Activated T-cell treated with anti-CD3 and anti-CD28 coated beads, Interleukin-2, amount 50 U/mL, for 72 hours (primary cell): ENCODE data around the gene UBL7. TPM values are rescaled to one million over a fixed set of nuclear protein-coding genes. Genes with fewer than 3 reads are reported as not detected.
"Not testable (repeated sequence)": the region's sequence is repeated elsewhere in the genome, so short reads cannot be mapped to it uniquely, and the experiment has no call there.

Experiments used
- ATAC-seq, 2 donors: fragments of 150-1000 bp; cut with Tn5 transposase; replicated peaks in 1 of 2; 2 replicates each; pipeline ENCODE4 v1.10.0; 2021; ENCODE audit warnings: moderate library complexity in 2 of 2, mild to moderate bottlenecking in 1 of 2
- DNase-seq, 2 donors: peaks; one replicate each; pipeline ENCODE4 v3.0.0; 2021 to 2022; ENCODE audit warnings: mixed read lengths in 1 of 2
- H3K27ac Mint-ChIP-seq: one replicate; pipeline ENCODE4 v1.8.0; 2022; ENCODE audit warnings: mild to moderate bottlenecking, moderate library complexity, mixed read lengths
- H3K27me3 Mint-ChIP-seq: one replicate; pipeline ENCODE4 v1.8.0; 2022; ENCODE audit warnings: low read depth, mixed read lengths
- H3K36me3 Mint-ChIP-seq, 2 donors: one replicate each; pipeline ENCODE4 v1.8.0; 2022; ENCODE audit warnings: mixed read lengths in 2 of 2, mild to moderate bottlenecking in 1 of 2; ENCODE audit not compliant: insufficient read depth in 2 of 2
- H3K4me1 Mint-ChIP-seq: one replicate; pipeline ENCODE4 v1.8.0; 2022; ENCODE audit warnings: low read depth, mixed read lengths
- H3K4me3 Mint-ChIP-seq, 2 donors: one replicate each; pipeline ENCODE4 v1.8.0; 2022; ENCODE audit warnings: mild to moderate bottlenecking in 2 of 2, mixed read lengths in 2 of 2, moderate library complexity in 2 of 2
- H3K9me3 Mint-ChIP-seq, 2 donors: one replicate each; pipeline ENCODE4 v1.8.0; 2022; ENCODE audit warnings: mixed read lengths in 2 of 2
- total RNA-seq, 2 donors: library from RNA; stranded (reverse); gene quantifications; one replicate each; pipeline ENCODE4 v1.2.3, GENCODE V29; 2022

UBL7 gene
- total RNA-seq, 2 donors from 2014 or later, result 47.8 to 55.1 TPM

DNA sequence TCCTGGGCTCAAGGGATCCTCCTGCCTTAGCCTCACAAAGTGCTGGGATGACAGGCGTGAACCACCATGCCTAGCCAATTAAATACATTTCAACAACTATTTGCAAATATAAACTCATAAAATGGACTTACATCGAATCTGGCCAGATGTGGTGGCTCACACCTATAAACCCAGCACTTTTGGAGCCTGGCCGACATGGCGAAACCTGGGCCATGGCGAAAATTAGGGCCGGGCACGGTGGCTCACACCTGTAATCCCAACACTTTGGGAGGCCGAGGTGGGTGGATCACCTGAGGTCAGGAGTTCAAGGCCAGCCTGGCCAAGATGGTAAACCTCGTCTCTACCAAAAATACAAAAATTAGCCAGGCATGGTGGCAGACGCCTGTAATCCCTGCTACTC is 3.9 kb downstream of the UBL7 start:
- H3K36me3 Mint-ChIP-seq, DNase-seq, H3K4me3 Mint-ChIP-seq, H3K9me3 Mint-ChIP-seq, ATAC-seq, H3K27me3 Mint-ChIP-seq, H3K27ac Mint-ChIP-seq: not testable (repeated sequence)
- peaks cover 50% of the 10 kb centered on the region for H3K4me1 Mint-ChIP-seq

- Mint-ChIP-seq H3K4me3 (peak overlapping the region in 1 of 2 donors; percentile 29), H3K27me3 (no peaks in the 10 kb centered on the region), H3K9me3 (no peaks in the 10 kb centered on the region), H3K36me3 (peaks cover 7% of the 10 kb centered on the region in 2 donors), H3K27ac (peak overlapping the region; percentile 70), H3K4me1 (peaks cover 36% of the 10 kb centered on the region)
- ATAC-seq (no peak), DNase-seq (no peak)
Measured at GRCh38 chr15:74454764-74455500, 6.0 kb downstream of the UBL7 start.

GRCh38 chr15:74453925-74454763 is 6.8 kb downstream of the UBL7 start:
- DNase-seq, result no peak
- Mint-ChIP-seq H3K36me3 (peaks cover 7% of the 10 kb centered on the region in 2 donors), H3K9me3 (no peaks in the 10 kb centered on the region), H3K4me1 (peaks cover 34% of the 10 kb centered on the region), H3K27ac (peak overlapping the region; percentile 70), H3K27me3 (no peaks in the 10 kb centered on the region), H3K4me3 (peak overlapping the region in 1 of 2 donors; percentile 29)
- ATAC-seq, result peak in 1 of 2 donors; percentile 53

DNA sequence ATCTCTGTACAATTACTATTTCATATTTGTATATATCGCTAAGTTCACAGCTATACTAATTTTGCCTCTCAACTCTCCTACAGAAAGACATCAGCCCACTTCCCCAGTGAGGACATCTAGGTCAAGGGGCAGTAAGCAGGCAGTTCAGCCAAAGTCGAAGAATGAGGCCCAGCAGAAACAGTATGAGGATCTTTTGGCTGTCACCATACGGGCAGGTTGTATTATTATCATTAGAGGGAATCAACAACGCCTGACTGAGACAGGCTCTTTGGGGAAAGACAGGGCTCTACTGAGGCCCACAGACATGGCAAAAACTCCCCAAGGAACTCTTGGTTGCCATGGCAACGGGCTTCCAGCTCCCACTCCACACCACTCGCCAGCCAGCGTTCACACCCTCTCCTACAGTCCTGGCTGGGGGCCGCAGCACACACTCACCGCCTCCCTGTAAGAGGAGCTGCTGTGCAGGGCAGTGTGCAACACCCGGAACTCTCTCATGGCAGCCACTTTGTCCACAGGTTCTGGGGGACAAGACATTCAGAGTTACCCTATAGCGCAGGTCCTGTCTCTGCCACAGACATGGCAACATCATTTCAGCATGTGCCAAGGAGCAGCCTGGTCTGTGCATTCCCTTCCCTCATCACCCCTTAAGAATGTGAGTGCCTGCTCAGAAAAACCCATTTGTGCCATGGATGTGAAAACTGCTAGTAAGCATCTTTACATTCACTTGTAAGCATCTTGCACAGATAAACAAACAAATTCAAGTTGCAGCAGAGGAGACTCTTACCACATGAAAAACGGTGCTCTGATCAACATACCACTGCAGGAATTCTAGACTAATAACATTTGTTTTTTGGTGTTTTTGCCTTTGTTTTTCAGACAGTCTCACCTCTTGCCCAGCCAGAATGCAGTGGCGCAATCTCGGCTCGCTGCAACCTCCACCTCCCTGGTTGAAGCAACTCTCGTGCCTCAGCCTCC is 8.8 kb downstream of the UBL7 start:
- ATAC-seq (no peak), DNase-seq (no peak)
- no peak overlapping the region for H3K4me3 Mint-ChIP-seq
- H3K36me3 Mint-ChIP-seq, result peaks cover 11% of the 10 kb centered on the region in 2 donors
- peaks cover 26% of the 10 kb centered on the region for H3K4me1 Mint-ChIP-seq
- no peaks in the 10 kb centered on the region for H3K27me3 Mint-ChIP-seq
- no peak overlapping the region for H3K27ac Mint-ChIP-seq
- no peaks in the 10 kb centered on the region for H3K9me3 Mint-ChIP-seq

DNA sequence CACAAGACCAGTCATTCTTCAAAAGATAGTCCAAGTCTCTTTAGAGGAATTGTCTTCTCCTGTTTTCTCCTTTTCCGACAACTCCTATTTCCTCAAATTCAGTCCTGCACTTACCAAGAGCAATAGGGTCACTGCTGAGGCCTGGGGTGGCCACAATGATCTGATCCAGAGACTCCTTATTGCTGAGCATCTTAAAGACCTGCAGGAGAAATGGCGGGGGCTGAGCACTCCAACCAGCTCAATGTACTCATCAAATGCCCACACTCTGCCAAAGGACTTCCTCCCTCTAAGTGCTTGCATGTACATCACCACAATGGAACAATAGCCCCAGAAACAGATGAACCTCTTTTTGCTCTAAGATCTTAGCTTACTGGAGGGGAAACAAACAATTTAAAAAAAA is 9.6 kb downstream of the UBL7 start:
- Mint-ChIP-seq H3K4me3 (no peak overlapping the region), H3K36me3 (peaks cover 11% of the 10 kb centered on the region in 2 donors), H3K27ac (no peak overlapping the region), H3K27me3 (no peaks in the 10 kb centered on the region), H3K4me1 (peaks cover 25% of the 10 kb centered on the region), H3K9me3 (no peaks in the 10 kb centered on the region)
- DNase-seq (no peak), ATAC-seq (no peak)

DNA sequence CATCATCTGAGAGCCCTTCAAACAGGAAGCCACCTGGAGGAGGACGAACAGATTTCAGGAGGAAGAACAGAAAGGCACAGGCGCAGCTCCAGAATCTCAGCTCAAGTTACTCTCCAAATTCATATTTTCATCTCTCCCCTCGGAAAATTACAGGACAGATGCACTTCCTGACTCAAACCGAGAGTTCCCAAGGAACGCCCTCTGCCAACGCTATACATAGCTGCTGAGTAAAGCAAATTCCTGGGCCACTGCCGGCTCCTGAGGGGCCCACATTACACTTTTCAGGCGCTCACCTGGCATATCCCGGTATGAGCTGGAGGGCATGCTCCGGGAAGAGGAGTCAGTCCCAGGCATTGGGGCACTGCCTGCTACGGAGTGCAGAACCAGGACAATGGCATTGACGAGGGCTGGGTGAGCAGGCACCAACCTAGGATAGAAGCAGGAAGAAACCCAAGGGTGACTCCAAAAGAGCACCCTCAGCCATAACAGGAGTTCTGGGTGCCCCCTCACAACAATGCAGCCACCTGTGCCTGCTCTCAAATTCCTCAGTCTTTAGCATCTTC is 11.2 kb downstream of the UBL7 start:
- H3K4me3 Mint-ChIP-seq, result no peak overlapping the region
- H3K4me1 Mint-ChIP-seq, result peaks cover 14% of the 10 kb centered on the region
- no peak overlapping the region for H3K27ac Mint-ChIP-seq
- no peak for DNase-seq
- no peaks in the 10 kb centered on the region for H3K9me3 Mint-ChIP-seq
- peaks cover 9 to 12% of the 10 kb centered on the region in 2 donors for H3K36me3 Mint-ChIP-seq
- no peak for ATAC-seq
- no peaks in the 10 kb centered on the region for H3K27me3 Mint-ChIP-seq

DNA sequence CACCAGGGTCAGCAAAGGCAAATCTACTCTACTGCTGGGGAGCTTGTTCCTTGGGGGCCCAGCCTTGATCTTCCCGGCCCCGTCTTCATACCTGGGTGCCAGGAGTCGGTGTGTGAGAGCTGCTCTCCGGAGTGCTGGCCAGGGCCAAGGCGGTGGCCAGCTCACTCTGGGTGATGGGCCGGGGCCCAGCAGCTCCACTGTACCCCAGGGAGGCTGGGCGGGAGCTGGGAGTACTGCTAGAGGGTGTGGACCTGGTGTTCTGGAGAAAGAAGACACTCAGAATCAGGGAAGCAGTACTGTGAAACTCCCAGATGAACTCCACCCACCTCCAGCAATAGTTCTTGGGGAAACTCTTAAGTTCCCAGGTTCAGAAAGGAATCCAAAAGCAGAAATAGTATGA is 11.9 kb downstream of the UBL7 start:
- no peaks in the 10 kb centered on the region for H3K9me3 Mint-ChIP-seq
- H3K4me3 Mint-ChIP-seq, result no peak overlapping the region
- DNase-seq, result no peak
- peaks cover 7% of the 10 kb centered on the region for H3K4me1 Mint-ChIP-seq
- no peak overlapping the region for H3K27ac Mint-ChIP-seq
- ATAC-seq, result no peak
- peaks cover 9 to 13% of the 10 kb centered on the region in 2 donors for H3K36me3 Mint-ChIP-seq
- no peaks in the 10 kb centered on the region for H3K27me3 Mint-ChIP-seq

GRCh38 chr15:74445816-74446763 is 14.9 kb downstream of the UBL7 start:
- peaks cover 4 to 11% of the 10 kb centered on the region in 2 donors for H3K36me3 Mint-ChIP-seq
- H3K4me3 Mint-ChIP-seq, result no peak overlapping the region

GRCh38 chr15:74444106-74445062 is 16.6 kb downstream of the UBL7 start:
- Mint-ChIP-seq H3K4me3 (no peak overlapping the region), H3K36me3 (peaks cover 4 to 7% of the 10 kb centered on the region in 2 donors), H3K4me1 (no peaks in the 10 kb centered on the region), H3K27ac (no peak overlapping the region), H3K9me3 (no peaks in the 10 kb centered on the region), H3K27me3 (no peaks in the 10 kb centered on the region)
- ATAC-seq (no peak), DNase-seq (no peak)

More at GRCh38 chr15:74445816-74446763, 14.9 kb downstream of the UBL7 start:
- no peak for ATAC-seq
- H3K4me1 Mint-ChIP-seq, result no peaks in the 10 kb centered on the region
- no peak for DNase-seq
- no peaks in the 10 kb centered on the region for H3K9me3 Mint-ChIP-seq
- peak overlapping the region; percentile 32 for H3K27ac Mint-ChIP-seq
- H3K27me3 Mint-ChIP-seq, result no peaks in the 10 kb centered on the region

DNA sequence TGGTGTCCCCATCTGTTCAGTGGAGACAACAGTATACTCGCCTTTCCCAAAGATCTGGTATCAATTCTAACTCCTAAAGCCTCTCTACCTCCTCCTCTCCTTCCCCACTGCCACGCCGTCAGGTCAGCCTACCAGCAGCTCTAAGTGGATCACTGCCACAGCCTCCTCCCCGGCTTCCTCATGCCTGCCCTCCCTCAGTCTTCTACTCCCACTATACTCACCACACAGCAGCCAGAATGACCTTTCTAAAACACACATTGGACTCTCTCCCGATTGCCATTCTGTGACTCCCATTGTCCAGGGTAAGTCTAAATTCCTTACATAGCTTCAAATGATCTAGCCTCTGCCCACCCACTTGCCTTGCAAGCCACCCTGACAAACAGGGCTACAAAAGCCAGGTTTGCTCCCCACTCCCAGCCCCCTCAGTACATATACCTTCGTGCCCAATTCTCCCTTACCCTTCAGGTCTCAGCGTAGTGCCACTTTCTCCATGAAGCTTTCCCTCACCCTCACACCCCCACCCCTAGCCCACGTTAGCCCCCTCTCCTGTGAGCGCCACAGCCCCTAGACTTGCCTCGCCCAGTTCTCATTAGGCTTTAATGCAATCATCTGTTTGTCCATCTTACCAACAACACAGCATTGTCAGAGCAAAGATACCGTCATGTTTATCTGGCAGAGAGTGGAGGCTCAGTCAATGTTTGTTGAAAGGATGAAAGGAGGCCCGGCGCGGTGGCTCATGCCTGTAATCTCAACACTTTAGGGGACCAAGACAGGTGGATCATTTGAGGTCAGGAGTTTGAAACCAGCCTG is 17.7 kb downstream of the UBL7 start:
- no peaks in the 10 kb centered on the region for H3K27me3 Mint-ChIP-seq
- peaks cover 10% of the 10 kb centered on the region for H3K4me1 Mint-ChIP-seq
- DNase-seq (no peak), ATAC-seq (no peak)
- H3K4me3 Mint-ChIP-seq, result no peak overlapping the region
- H3K27ac Mint-ChIP-seq, result no peak overlapping the region
- no peaks in the 10 kb centered on the region for H3K9me3 Mint-ChIP-seq
- peaks cover 4 to 7% of the 10 kb centered on the region in 2 donors for H3K36me3 Mint-ChIP-seq
